ENCODE data around the gene UBE3C. TPM values are rescaled to one million over a fixed set of nuclear protein-coding genes. Genes with fewer than 3 reads are reported as not detected.

The UBE3C gene
- total and polyA plus RNA-seq, 9 of the 15 experiments (the other 6 are each of a cell fraction or from before 2014, with no cell fraction given) = 9.6 to 91.7 (median 75.4) TPM

DNA sequence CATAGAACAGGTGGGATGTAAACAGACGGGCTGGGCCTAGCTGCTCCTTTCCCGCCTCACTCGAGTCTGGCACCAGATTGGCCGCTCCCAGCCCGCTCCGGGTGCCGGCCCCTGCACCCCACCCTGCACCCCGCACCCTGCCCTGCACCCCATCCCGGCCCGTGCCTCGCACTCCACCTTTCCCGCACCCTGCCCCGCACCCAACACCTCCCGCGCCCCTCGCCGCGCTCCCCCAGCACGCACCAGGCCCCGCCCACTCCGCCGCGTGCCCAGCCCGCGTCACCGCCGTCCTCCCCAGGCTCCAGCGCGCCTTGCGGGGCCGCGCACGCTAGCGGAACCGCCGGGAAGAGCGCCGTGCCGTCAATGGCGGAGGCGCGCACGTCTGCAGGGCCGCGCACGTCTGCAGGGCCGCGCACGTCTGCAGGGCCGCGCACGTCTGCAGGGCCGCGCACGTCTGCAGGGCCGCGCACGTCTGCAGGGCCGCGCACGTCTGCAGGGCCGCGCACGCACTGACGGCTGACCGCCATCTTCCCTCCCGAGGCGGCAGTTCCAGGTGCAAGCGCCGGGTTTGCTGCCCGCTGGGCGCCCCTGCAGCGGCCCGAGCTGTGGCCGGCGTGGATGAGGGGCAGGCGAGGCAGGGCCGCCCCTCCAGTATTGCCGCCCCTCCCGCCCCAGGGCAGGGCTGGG lies at the start of gene UBE3C (continued):
- TF ChIP-seq, protein P1, sequence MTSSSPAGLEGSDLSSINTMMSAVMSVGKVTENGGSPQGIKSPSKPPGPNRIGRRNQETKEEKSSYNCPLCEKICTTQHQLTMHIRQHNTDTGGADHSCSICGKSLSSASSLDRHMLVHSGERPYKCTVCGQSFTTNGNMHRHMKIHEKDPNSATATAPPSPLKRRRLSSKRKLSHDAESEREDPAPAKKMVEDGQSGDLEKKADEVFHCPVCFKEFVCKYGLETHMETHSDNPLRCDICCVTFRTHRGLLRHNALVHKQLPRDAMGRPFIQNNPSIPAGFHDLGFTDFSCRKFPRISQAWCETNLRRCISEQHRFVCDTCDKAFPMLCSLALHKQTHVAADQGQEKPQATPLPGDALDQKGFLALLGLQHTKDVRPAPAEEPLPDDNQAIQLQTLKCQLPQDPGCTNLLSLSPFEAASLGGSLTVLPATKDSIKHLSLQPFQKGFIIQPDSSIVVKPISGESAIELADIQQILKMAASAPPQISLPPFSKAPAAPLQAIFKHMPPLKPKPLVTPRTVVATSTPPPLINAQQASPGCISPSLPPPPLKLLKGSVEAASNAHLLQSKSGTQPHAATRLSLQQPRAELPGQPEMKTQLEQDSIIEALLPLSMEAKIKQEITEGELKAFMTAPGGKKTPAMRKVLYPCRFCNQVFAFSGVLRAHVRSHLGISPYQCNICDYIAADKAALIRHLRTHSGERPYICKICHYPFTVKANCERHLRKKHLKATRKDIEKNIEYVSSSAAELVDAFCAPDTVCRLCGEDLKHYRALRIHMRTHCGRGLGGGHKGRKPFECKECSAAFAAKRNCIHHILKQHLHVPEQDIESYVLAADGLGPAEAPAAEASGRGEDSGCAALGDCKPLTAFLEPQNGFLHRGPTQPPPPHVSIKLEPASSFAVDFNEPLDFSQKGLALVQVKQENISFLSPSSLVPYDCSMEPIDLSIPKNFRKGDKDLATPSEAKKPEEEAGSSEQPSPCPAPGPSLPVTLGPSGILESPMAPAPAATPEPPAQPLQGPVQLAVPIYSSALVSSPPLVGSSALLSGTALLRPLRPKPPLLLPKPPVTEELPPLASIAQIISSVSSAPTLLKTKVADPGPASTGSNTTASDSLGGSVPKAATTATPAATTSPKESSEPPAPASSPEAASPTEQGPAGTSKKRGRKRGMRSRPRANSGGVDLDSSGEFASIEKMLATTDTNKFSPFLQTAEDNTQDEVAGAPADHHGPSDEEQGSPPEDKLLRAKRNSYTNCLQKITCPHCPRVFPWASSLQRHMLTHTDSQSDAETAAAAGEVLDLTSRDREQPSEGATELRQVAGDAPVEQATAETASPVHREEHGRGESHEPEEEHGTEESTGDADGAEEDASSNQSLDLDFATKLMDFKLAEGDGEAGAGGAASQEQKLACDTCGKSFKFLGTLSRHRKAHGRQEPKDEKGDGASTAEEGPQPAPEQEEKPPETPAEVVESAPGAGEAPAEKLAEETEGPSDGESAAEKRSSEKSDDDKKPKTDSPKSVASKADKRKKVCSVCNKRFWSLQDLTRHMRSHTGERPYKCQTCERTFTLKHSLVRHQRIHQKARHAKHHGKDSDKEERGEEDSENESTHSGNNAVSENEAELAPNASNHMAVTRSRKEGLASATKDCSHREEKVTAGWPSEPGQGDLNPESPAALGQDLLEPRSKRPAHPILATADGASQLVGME (CRISPR knock-in tag; IDR thresholded peaks at IDR 0.05) = peak; percentile 85
- TF ChIP-seq ZNF668 (CRISPR knock-in tag; IDR thresholded peaks at IDR 0.05) (peak; percentile 66; the same call in 1 of the 2 replicates), CTCF (IDR thresholded peaks at IDR 0.05 in 2 of 3, conservative IDR thresholded peaks at IDR 0.05 in 1 of 3; ENCODE audit: insufficient read depth in 2 of 3, low read depth in 1 of 3, low read length in 3 of 3) (peak in 1 of 3 experiments; percentile 17; a peak in 1 of 6 replicates), CXXC5 (CRISPR knock-in tag; IDR thresholded peaks at IDR 0.05) (peak; percentile 97), ZNF589 (CRISPR knock-in tag; IDR thresholded peaks at IDR 0.05; ENCODE audit: low read depth) (peak; percentile 100), KLF1 (tag; IDR thresholded peaks at IDR 0.05) (peak; percentile 93)
- TF ChIP-seq, protein P2, sequence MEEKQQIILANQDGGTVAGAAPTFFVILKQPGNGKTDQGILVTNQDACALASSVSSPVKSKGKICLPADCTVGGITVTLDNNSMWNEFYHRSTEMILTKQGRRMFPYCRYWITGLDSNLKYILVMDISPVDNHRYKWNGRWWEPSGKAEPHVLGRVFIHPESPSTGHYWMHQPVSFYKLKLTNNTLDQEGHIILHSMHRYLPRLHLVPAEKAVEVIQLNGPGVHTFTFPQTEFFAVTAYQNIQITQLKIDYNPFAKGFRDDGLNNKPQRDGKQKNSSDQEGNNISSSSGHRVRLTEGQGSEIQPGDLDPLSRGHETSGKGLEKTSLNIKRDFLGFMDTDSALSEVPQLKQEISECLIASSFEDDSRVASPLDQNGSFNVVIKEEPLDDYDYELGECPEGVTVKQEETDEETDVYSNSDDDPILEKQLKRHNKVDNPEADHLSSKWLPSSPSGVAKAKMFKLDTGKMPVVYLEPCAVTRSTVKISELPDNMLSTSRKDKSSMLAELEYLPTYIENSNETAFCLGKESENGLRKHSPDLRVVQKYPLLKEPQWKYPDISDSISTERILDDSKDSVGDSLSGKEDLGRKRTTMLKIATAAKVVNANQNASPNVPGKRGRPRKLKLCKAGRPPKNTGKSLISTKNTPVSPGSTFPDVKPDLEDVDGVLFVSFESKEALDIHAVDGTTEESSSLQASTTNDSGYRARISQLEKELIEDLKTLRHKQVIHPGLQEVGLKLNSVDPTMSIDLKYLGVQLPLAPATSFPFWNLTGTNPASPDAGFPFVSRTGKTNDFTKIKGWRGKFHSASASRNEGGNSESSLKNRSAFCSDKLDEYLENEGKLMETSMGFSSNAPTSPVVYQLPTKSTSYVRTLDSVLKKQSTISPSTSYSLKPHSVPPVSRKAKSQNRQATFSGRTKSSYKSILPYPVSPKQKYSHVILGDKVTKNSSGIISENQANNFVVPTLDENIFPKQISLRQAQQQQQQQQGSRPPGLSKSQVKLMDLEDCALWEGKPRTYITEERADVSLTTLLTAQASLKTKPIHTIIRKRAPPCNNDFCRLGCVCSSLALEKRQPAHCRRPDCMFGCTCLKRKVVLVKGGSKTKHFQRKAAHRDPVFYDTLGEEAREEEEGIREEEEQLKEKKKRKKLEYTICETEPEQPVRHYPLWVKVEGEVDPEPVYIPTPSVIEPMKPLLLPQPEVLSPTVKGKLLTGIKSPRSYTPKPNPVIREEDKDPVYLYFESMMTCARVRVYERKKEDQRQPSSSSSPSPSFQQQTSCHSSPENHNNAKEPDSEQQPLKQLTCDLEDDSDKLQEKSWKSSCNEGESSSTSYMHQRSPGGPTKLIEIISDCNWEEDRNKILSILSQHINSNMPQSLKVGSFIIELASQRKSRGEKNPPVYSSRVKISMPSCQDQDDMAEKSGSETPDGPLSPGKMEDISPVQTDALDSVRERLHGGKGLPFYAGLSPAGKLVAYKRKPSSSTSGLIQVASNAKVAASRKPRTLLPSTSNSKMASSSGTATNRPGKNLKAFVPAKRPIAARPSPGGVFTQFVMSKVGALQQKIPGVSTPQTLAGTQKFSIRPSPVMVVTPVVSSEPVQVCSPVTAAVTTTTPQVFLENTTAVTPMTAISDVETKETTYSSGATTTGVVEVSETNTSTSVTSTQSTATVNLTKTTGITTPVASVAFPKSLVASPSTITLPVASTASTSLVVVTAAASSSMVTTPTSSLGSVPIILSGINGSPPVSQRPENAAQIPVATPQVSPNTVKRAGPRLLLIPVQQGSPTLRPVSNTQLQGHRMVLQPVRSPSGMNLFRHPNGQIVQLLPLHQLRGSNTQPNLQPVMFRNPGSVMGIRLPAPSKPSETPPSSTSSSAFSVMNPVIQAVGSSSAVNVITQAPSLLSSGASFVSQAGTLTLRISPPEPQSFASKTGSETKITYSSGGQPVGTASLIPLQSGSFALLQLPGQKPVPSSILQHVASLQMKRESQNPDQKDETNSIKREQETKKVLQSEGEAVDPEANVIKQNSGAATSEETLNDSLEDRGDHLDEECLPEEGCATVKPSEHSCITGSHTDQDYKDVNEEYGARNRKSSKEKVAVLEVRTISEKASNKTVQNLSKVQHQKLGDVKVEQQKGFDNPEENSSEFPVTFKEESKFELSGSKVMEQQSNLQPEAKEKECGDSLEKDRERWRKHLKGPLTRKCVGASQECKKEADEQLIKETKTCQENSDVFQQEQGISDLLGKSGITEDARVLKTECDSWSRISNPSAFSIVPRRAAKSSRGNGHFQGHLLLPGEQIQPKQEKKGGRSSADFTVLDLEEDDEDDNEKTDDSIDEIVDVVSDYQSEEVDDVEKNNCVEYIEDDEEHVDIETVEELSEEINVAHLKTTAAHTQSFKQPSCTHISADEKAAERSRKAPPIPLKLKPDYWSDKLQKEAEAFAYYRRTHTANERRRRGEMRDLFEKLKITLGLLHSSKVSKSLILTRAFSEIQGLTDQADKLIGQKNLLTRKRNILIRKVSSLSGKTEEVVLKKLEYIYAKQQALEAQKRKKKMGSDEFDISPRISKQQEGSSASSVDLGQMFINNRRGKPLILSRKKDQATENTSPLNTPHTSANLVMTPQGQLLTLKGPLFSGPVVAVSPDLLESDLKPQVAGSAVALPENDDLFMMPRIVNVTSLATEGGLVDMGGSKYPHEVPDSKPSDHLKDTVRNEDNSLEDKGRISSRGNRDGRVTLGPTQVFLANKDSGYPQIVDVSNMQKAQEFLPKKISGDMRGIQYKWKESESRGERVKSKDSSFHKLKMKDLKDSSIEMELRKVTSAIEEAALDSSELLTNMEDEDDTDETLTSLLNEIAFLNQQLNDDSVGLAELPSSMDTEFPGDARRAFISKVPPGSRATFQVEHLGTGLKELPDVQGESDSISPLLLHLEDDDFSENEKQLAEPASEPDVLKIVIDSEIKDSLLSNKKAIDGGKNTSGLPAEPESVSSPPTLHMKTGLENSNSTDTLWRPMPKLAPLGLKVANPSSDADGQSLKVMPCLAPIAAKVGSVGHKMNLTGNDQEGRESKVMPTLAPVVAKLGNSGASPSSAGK (IDR thresholded peaks at IDR 0.05) = peak; percentile 88

All from K562 (cell line).